HepG2 (cell line): ENCODE results near the gene MARCHF6. TPM values are rescaled to one million over a fixed set of nuclear protein-coding genes. Genes with fewer than 3 reads are reported as not detected.

Source experiments
- CHD2 ChIP-seq: IDR thresholded peaks from 2 replicates; pipeline ENCODE4 v1.6.1; 2011; ENCODE audit warnings: low read depth, low read length, improper control_type of control experiment
- DMAP1 ChIP-seq: IDR thresholded peaks from 2 replicates; pipeline ENCODE4 v1.6.1; 2016
- FOXO1 ChIP-seq: sonication (generic); formaldehyde crosslinking; IDR thresholded peaks from 2 replicates; pipeline ENCODE4 v1.4.0; 2020; ENCODE audit warnings: missing genetic modification reagents
- GZF1 ChIP-seq: sonication (generic); formaldehyde crosslinking; IDR thresholded peaks from 2 replicates; pipeline ENCODE4 v1.5.1; 2020; ENCODE audit warnings: mild to moderate bottlenecking, missing genetic modification reagents
- HNRNPK ChIP-seq: fragments of 200-400 bp; formaldehyde crosslinking; IDR thresholded peaks from 2 replicates; pipeline ENCODE4 v1.6.1; 2018; ENCODE audit warnings: low read length, low read depth, moderate library complexity, mild to moderate bottlenecking; ENCODE audit not compliant: poor library complexity, severe bottlenecking
- IRX3 ChIP-seq: sonication (generic); formaldehyde crosslinking; IDR thresholded peaks from 2 replicates; pipeline ENCODE4 v1.8.1; 2023; ENCODE audit warnings: mild to moderate bottlenecking, low read depth, missing genetic modification reagents, borderline replicate concordance
- MEIS1 ChIP-seq: sonication (generic); formaldehyde crosslinking; IDR thresholded peaks from 2 replicates; pipeline ENCODE4 v1.9.0; 2021; ENCODE audit warnings: mild to moderate bottlenecking, missing genetic modification reagents, moderate library complexity, borderline replicate concordance
- MTF1 ChIP-seq: sonication (generic); formaldehyde crosslinking; IDR thresholded peaks from 2 replicates; pipeline ENCODE4 v1.5.0; 2020; ENCODE audit warnings: missing genetic modification reagents
- NCOA1 ChIP-seq: sonication (generic); formaldehyde crosslinking; IDR thresholded peaks from 2 replicates; pipeline ENCODE4 v1.9.0; 2021; ENCODE audit warnings: missing genetic modification reagents
- POLR2AphosphoS2 ChIP-seq: IDR thresholded peaks from 2 replicates; pipeline ENCODE4 v1.6.1; 2011; ENCODE audit warnings: low read depth, low read length, improper control_type of control experiment
- SATB2 ChIP-seq: sonication (generic); formaldehyde crosslinking; IDR thresholded peaks from 2 replicates; pipeline ENCODE4 v1.5.0; 2020; ENCODE audit warnings: missing genetic modification reagents
- SOX13 ChIP-seq, 3 experiments: fragments of 450-650 bp in 1 of 3; sonication (generic) in 1 of 3; formaldehyde crosslinking in 1 of 3; IDR thresholded peaks in 2 of 3; conservative IDR thresholded peaks in 1 of 3; 2 replicates each; pipeline versions ENCODE4 v1.5.0 to v1.6.1; 2016 to 2020; ENCODE audit warnings: antibody characterized with exemption in 1 of 3, mild to moderate bottlenecking in 1 of 3, missing compliant biosample characterization in 1 of 3, missing genetic modification reagents in 1 of 3, moderate library complexity in 1 of 3
- XBP1 ChIP-seq: sonication (generic); formaldehyde crosslinking; IDR thresholded peaks from 2 replicates; pipeline ENCODE4 v1.5.0; 2020; ENCODE audit warnings: missing genetic modification reagents
- ZMAT5 ChIP-seq: sonication (generic); formaldehyde crosslinking; IDR thresholded peaks from 2 replicates; pipeline ENCODE4 v1.5.0; 2020; ENCODE audit warnings: mild to moderate bottlenecking, low read depth, missing genetic modification reagents, borderline replicate concordance
- ZNF317 ChIP-seq: sonication (generic); formaldehyde crosslinking; IDR thresholded peaks from 2 replicates; pipeline ENCODE4 v1.5.0; 2020; ENCODE audit warnings: mild to moderate bottlenecking, missing genetic modification reagents
- ZNF564 ChIP-seq: sonication (generic); formaldehyde crosslinking; IDR thresholded peaks from 2 replicates; pipeline ENCODE4 v1.8.1; 2023; ENCODE audit warnings: mild to moderate bottlenecking, missing genetic modification reagents
- ZNF607 ChIP-seq: sonication (generic); formaldehyde crosslinking; IDR thresholded peaks from 2 replicates; pipeline ENCODE4 v1.5.1; 2020; ENCODE audit warnings: missing genetic modification reagents, mild to moderate bottlenecking, borderline replicate concordance
- polyA plus RNA-seq, 8 experiments: library from polyadenylated mRNA; depleted of rRNA in 3 of 8; stranded (reverse) in 7 of 8; unstranded in 1 of 8; fragments of >200 nt; fragmentation: Illumina TruSeq in 4 of 8; extraction: Trizol in 4 of 8; gene quantifications; 2 replicates each; pipeline versions ENCODE4 v1.2.1 to v1.2.3, GENCODE V29; 2011 to 2016; ENCODE audit warnings: low read depth in 4 of 8, missing spikeins in 1 of 8, mixed read lengths in 1 of 8; ENCODE audit not compliant: insufficient read depth in 1 of 8
- total RNA-seq, 5 experiments: library from RNA; depleted of rRNA; stranded (reverse); fragments of >200 nt; fragmentation: Illumina TruSeq; extraction: Trizol; gene quantifications; 2 replicates each; pipeline ENCODE4 v1.2.3, GENCODE V29; 2016; ENCODE audit warnings: low read depth in 1 of 5
- TF ChIP-seq, protein P1 (sequence below): sonication (generic); formaldehyde crosslinking; IDR thresholded peaks from 2 replicates; pipeline ENCODE4 v1.4.0; 2020; ENCODE audit warnings: missing genetic modification reagents; ENCODE audit errors: not compliant biosample characterization
- TF ChIP-seq, protein P2 (sequence below): sonication (generic); formaldehyde crosslinking; IDR thresholded peaks from 2 replicates; pipeline ENCODE4 v1.8.0; 2022; ENCODE audit warnings: missing genetic modification reagents, mild to moderate bottlenecking, inconsistent platforms, borderline replicate concordance
- TF ChIP-seq, protein P3 (sequence below): sonication (generic); formaldehyde crosslinking; IDR thresholded peaks from 2 replicates; pipeline ENCODE4 v1.9.0; 2022; ENCODE audit warnings: missing genetic modification reagents, mild to moderate bottlenecking, borderline replicate concordance

The MARCHF6 gene
- total and polyA plus RNA-seq, 2 of the 13 experiments (the other 11 are each of a cell fraction or from before 2014, with no cell fraction given) = 48.6 to 107 TPM

- TF ChIP-seq CHD2 (peak; percentile 66; the same call in 1 of the 2 replicates), ZNF317 (CRISPR knock-in tag) (peak; percentile 60), NCOA1 (CRISPR knock-in tag) (no peak), ZMAT5 (CRISPR knock-in tag) (no peak), ZNF564 (CRISPR knock-in tag) (peak; percentile 81), POLR2AphosphoS2 (0 out of 2 replicates have a peak, but pooled peaks have one; percentile 42), SATB2 (CRISPR knock-in tag) (no peak), GZF1 (no peak), HNRNPK (peak; percentile 94), FOXO1 (CRISPR knock-in tag) (peak; percentile 11; the same call in 1 of the 2 replicates), MTF1 (CRISPR knock-in tag) (no peak; the same call in 1 of the 2 replicates), MEIS1 (CRISPR knock-in tag) (peak; percentile 80; the same call in 1 of the 2 replicates), IRX3 (no peak; the same call in 1 of the 2 replicates), XBP1 (CRISPR knock-in tag) (peak; percentile 44; the same call in 1 of the 2 replicates), DMAP1 (peak; percentile 97), ZNF607 (peak; percentile 80), SOX13 (IDR thresholded peaks at IDR 0.05) (no peak), SOX13 (CRISPR knock-in tag; conservative IDR thresholded peaks at IDR 0.05 in 1 of 2, IDR thresholded peaks at IDR 0.05 in 1 of 2) (no peak)
- TF ChIP-seq, protein P1, sequence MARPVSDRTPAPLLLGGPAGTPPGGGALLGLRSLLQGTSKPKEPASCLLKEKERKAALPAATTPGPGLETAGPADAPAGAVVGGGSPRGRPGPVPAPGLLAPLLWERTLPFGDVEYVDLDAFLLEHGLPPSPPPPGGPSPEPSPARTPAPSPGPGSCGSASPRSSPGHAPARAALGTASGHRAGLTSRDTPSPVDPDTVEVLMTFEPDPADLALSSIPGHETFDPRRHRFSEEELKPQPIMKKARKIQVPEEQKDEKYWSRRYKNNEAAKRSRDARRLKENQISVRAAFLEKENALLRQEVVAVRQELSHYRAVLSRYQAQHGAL (CRISPR knock-in tag) = no peak
- TF ChIP-seq, protein P2, sequence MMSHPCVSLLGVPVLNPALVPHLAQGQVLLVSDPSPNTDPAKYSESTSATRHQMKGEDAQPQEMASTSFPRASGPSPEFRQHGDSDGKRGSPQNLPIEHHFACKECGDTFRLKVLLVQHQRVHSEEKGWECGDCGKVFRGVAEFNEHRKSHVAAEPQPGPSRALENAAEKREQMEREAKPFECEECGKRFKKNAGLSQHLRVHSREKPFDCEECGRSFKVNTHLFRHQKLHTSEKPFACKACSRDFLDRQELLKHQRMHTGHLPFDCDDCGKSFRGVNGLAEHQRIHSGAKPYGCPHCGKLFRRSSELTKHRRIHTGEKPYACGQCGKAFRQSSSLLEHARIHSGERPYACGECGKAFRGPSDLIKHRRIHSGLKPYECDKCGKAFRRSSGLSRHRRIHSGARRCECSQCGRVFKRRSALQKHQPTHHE (CRISPR knock-in tag) = peak; percentile 85; the same call in 1 of the 2 replicates
- TF ChIP-seq, protein P3, sequence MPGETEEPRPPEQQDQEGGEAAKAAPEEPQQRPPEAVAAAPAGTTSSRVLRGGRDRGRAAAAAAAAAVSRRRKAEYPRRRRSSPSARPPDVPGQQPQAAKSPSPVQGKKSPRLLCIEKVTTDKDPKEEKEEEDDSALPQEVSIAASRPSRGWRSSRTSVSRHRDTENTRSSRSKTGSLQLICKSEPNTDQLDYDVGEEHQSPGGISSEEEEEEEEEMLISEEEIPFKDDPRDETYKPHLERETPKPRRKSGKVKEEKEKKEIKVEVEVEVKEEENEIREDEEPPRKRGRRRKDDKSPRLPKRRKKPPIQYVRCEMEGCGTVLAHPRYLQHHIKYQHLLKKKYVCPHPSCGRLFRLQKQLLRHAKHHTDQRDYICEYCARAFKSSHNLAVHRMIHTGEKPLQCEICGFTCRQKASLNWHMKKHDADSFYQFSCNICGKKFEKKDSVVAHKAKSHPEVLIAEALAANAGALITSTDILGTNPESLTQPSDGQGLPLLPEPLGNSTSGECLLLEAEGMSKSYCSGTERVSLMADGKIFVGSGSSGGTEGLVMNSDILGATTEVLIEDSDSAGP = peak; percentile 86
These were observed at the start of gene MARCHF6 (continued) for GRCh38 chr5:10353241-10354047.
